Left lung (tissue), 10 donors: Measurements from ENCODE around the gene PLCH1. TPM values are rescaled to one million over a fixed set of nuclear protein-coding genes. Genes with fewer than 3 reads are reported as not detected.

Source experiments
- ATAC-seq: fragments of 200-7000 bp; cut with Tn5 transposase; one replicate; pipeline ENCODE4 v1.9.1; 2020; ENCODE audit warnings: moderate library complexity
- DNase-seq, 4 donors: peaks; one replicate each; pipeline ENCODE4 v3.0.0-alpha.2; 2013 to 2020
- H3K27ac ChIP-seq, 2 donors: fragments of 200-600 bp; sonication (generic) in 1 of 2; one replicate each; pipeline versions ENCODE4 v1.5.0 to v1.8.0; 2020 to 2021
- H3K27me3 ChIP-seq, 2 donors: fragments of 200-600 bp; sonication (generic) in 1 of 2; one replicate each; pipeline versions ENCODE4 v1.5.0 to v1.8.0; 2020 to 2021
- H3K36me3 ChIP-seq, 2 donors: fragments of 200-600 bp; sonication (generic) in 1 of 2; one replicate each; pipeline versions ENCODE4 v1.5.0 to v1.8.0; 2020 to 2021
- H3K4me1 ChIP-seq, 2 donors: fragments of 200-600 bp; one replicate each; pipeline ENCODE4 v1.8.0; 2021
- H3K4me3 ChIP-seq, 2 donors: fragments of 200-600 bp; sonication (generic) in 1 of 2; one replicate each; pipeline versions ENCODE4 v1.5.0 to v1.8.0; 2020 to 2021; ENCODE audit warnings: mild to moderate bottlenecking in 1 of 2
- H3K9me3 ChIP-seq, 2 donors: fragments of 200-600 bp; sonication (generic) in 1 of 2; one replicate each; pipeline versions ENCODE4 v1.5.0 to v1.8.0; 2020 to 2021
- CTCF ChIP-seq, 2 donors: fragments of 200-600 bp; sonication (generic) in 1 of 2; IDR thresholded peaks; one replicate each; pipeline versions ENCODE4 v1.5.0 to v1.8.0; 2021; ENCODE audit warnings: antibody characterized with exemption in 2 of 2
- intact Hi-C, 2 donors: fragments of 100-400 bp; cut with DNase I; formaldehyde crosslinking; loops; one replicate each; pipeline versions ENCODE4 v1.11.2 to v1.14.2; 2022
- polyA plus RNA-seq, 6 donors: library from polyadenylated mRNA; unstranded; fragments of 120-200 nt; gene quantifications; one replicate each; pipeline ENCODE4 v1.2.1, GENCODE V29; 2013; ENCODE audit not compliant: insufficient read length in 6 of 6
- total RNA-seq, 2 donors: library from RNA; stranded (reverse); fragmentation: NEBNext Ultra II Directional; extraction: Animal tissue kit (Norgen Biotek cat#: 25700); gene quantifications; one replicate each; pipeline ENCODE4 v1.2.1, GENCODE V29; 2021
- donor health status: DM: no; HTN: yes; CAD: no.
- donor health status: DM: no; HTN: no; CAD: no.

Gene PLCH1
- total and polyA plus RNA-seq, 8 donors = 8.5 to 33.8 (median 23.7) TPM

- H3K9me3 ChIP-seq = no peaks in the 10 kb centered on the region
- H3K36me3 ChIP-seq = no peaks in the 10 kb centered on the region
- H3K4me3 ChIP-seq = no peak overlapping the region
- no peak for TF ChIP-seq CTCF (IDR thresholded peaks at IDR 0.05)
- H3K27me3 ChIP-seq = no peaks in the 10 kb centered on the region
- ATAC-seq = no peak
- intact Hi-C loops = no loop called here
- H3K27ac ChIP-seq = no peak overlapping the region
- H3K4me1 ChIP-seq = no peaks in the 10 kb centered on the region
- no peak for DNase-seq
These were observed 397.0 kb downstream of the PLCH1 start for GRCh38 chr3:155347901-155348300.

- H3K9me3 ChIP-seq = no peaks in the 10 kb centered on the region
- no peaks in the 10 kb centered on the region for H3K36me3 ChIP-seq
- no peak for TF ChIP-seq CTCF (IDR thresholded peaks at IDR 0.05)
- H3K27me3 ChIP-seq = no peaks in the 10 kb centered on the region
- ATAC-seq (no peak), DNase-seq (no peak)
- H3K4me3 ChIP-seq = no peak overlapping the region
- no peaks in the 10 kb centered on the region for H3K4me1 ChIP-seq
- H3K27ac ChIP-seq = no peak overlapping the region
- intact Hi-C loops = no loop called here
These were observed 402.5 kb downstream of the PLCH1 start for GRCh38 chr3:155342344-155342743.

GRCh38 chr3:155339052-155339451 is 405.8 kb downstream of the PLCH1 start:
- H3K27ac ChIP-seq = no peak overlapping the region
- TF ChIP-seq CTCF (IDR thresholded peaks at IDR 0.05) = no peak
- no peak overlapping the region for H3K4me3 ChIP-seq
- DNase-seq = no peak
- no peaks in the 10 kb centered on the region for H3K9me3 ChIP-seq
- ATAC-seq = no peak
- no peaks in the 10 kb centered on the region for H3K4me1 ChIP-seq
- H3K27me3 ChIP-seq = no peaks in the 10 kb centered on the region
- no peaks in the 10 kb centered on the region for H3K36me3 ChIP-seq
- intact Hi-C loops = no loop called here

- DNase-seq (no peak), ATAC-seq (no peak)
- H3K27me3 ChIP-seq = no peaks in the 10 kb centered on the region
- H3K9me3 ChIP-seq = no peaks in the 10 kb centered on the region
- H3K4me3 ChIP-seq = no peak overlapping the region
- intact Hi-C loops = no loop called here
- no peaks in the 10 kb centered on the region for H3K36me3 ChIP-seq
- H3K27ac ChIP-seq = no peak overlapping the region
- no peaks in the 10 kb centered on the region for H3K4me1 ChIP-seq
- no peak for TF ChIP-seq CTCF (IDR thresholded peaks at IDR 0.05)
These were observed 409.0 kb downstream of the PLCH1 start for GRCh38 chr3:155335724-155336354.

GRCh38 chr3:155334914-155335723 is 409.8 kb downstream of the PLCH1 start:
- Histone ChIP-seq H3K9me3 (no peaks in the 10 kb centered on the region), H3K36me3 (no peaks in the 10 kb centered on the region), H3K4me3 (no peak overlapping the region), H3K27me3 (no peaks in the 10 kb centered on the region), H3K27ac (no peak overlapping the region), H3K4me1 (no peaks in the 10 kb centered on the region)
- ATAC-seq (no peak), DNase-seq (no peak)
- no peak for TF ChIP-seq CTCF (IDR thresholded peaks at IDR 0.05)
- intact Hi-C loops = no loop called here
